Activated CD4-positive, CD25-positive, alpha-beta regulatory T cell treated with anti-CD3 and anti-CD28 coated beads, Interleukin-2, amount 50 U/mL, for 16 hours (primary cell): ENCODE data around the gene TMED7.

Experiments
- DNase-seq: peaks from one replicate; pipeline ENCODE4 v3.0.0-alpha.2; 2020; ENCODE audit warnings: low read depth, low spot score

The TMED7 gene

DNA sequence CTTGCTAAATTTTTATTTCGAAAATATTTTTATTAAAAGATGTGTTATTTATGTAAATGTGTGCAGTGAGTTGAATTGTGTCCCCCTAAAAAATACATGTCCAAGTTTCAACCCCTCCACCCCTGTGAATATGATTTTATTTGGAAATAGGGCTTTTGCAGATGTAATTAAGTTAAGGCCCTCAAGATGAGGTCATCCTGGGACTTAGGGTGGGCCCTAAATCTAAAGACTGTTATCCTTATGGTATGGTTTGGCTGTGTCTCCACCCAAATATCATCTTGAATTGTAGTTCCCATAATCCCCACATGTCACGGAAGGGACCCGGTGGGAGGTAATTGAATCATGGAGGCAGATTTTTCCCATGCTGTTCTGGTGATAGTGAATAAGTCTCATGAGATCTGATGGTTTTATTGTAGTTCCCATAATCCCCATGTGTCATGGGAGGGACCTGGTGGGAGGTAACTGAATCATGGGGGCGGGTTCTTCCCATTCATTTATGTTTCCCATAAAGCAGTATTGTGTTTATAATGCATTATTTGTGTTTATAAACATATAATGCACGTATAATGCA lies 1.5 kb upstream of the TMED7 start:
- DNase-seq = no peak

- DNase-seq = no peak
These were observed 598 bp upstream of the TMED7 start for GRCh38 chr5:115626445-115626823.

DNA sequence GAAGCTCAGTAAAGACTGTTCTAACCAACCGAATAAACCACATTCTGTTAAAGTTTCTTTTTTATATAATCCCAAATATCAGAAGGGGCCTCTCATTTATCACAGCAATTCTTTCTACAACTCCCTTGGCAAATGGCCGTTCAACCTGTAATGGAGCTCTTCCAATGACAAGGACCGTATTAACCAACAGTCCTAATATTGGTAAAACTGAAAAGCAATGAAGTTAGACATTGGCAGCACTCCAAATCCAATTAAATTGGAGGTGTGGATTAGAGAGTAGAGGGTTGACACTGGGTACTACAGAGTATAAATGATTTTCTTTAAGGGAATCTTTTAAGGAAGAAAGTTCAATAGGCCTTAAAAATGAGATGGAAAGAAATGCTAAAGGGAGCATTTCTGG lies 842 bp downstream of the TMED7 start:
- no peak for DNase-seq

- no peak for DNase-seq
These were observed 2.2 kb downstream of the TMED7 start for GRCh38 chr5:115623658-115624057.

- DNase-seq = no peak
These were observed 4.4 kb downstream of the TMED7 start for GRCh38 chr5:115621365-115621900.

GRCh38 chr5:115616892-115617291 lies 8.9 kb downstream of the TMED7 start:
- DNase-seq = no peak

DNA sequence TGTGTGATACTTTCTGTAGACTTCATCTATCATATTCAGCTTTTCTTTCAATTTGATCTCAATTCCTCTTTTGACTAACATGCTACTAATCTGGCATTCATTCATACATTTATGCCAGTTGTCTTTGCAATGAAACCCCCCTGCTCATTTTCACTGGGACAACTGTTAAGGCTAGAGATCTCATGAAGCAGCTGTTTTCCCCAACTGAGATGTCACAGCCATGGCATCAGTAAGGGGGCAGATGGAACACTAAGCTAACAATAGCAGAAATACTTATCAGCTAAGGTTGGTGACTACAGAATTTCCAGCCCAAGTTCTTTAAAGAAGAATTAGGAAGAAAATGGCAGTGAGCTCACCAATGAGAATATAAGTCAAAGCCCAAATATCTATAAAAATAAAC lies 9.4 kb downstream of the TMED7 start:
- DNase-seq = no peak

DNA sequence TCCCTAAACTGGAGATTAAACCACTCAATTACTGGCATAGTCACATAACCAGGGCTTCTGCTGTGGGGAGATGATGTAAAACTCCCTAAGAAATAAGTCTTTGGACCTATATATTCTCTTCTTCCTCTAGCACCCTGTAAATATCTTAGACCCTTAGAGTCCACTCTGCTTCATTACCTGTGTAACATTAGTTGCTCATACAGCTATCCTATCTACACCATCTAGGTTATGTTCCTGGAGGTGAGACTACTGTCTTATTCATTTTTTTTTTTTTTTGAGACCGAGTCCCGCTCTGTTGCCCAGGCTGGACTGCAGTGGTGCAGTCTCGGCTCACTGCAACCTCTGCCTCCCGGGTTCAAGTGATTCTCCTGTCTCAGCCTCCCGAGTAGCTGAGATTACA lies 14.0 kb downstream of the TMED7 start:
- no peak for DNase-seq

- no peak for DNase-seq
These were observed 17.9 kb downstream of the TMED7 start for GRCh38 chr5:115607935-115608334.

- no peak for DNase-seq
These were observed 20.4 kb downstream of the TMED7 start for GRCh38 chr5:115605436-115605835.

GRCh38 chr5:115602591-115603125 lies 23.2 kb downstream of the TMED7 start:
- no peak for DNase-seq

DNA sequence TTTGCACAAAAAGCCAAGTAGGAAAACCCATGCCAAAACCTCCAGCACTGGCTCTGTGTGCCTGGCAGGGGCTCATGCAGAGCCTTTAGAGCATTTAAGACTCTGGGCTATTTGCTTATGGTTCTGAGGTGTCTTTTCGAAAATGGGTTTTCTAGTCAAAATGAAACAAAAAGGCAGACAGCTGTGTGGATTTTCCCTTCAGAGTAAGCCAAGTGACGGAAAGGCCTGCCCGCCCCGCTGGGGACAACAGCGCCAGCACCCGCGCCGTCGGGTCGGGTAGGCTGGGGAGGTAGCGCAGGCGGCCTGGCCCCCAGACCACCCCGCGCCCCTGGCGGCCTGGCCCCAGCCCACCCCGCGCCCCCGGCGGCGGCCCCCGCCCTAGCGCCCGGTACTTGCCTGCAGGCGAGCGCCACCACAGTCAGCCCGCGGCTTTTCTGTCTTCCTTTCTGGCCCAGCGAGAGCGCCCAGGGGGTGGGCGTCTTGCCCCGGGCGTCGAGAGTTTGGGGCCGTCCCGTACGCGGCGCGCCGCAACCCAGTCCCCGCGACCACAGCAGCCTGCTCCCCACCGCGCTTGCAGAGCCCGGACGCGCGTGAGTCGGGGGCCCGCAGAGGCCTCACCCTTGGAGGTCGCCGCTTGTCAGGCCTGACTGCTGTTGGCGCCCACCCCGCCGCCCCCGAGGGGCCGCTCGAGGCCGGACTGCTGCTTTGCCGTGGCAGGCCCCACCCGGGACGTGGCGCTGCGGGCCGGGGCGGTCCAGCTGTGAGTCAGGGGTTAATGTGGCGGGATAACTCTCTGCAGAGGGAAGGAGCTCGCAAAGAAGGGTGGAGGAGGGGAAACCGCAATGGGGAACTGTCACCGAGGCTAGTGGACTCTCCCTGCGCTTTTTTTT lies 23.9 kb downstream of the TMED7 start, which contains the start of gene TICAM2:
TICAM2 (minus strand) TSS at position 779 of the 890 bp plus-strand sequence. CDS start 21,223 bp downstream, outside the sequence.
- no peak for DNase-seq

- DNase-seq = no peak
These were observed 25.1 kb downstream of the TMED7 start for GRCh38 chr5:115600766-115601165.

DNA sequence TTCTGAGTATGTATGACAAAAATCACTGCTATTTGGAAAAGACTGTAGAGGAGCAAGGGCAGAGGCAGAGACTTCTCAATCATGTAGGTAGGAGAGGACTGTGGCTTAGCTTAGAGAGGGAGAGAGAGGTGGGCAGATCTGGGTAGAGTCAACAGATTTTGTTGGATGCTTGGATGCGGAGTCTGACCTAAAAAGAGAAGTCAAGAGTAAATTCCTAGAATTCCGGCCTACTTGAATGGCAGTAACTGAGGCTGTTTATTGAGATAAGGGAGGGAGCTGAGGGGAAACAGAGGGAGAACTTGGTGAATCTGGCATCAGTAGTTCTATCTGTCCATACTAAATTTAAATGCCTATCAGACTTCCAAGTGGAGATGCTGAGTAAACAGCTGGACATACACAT lies 25.9 kb downstream of the TMED7 start:
- DNase-seq = no peak

- DNase-seq = no peak
These were observed 26.3 kb downstream of the TMED7 start for GRCh38 chr5:115599502-115599901.

DNA sequence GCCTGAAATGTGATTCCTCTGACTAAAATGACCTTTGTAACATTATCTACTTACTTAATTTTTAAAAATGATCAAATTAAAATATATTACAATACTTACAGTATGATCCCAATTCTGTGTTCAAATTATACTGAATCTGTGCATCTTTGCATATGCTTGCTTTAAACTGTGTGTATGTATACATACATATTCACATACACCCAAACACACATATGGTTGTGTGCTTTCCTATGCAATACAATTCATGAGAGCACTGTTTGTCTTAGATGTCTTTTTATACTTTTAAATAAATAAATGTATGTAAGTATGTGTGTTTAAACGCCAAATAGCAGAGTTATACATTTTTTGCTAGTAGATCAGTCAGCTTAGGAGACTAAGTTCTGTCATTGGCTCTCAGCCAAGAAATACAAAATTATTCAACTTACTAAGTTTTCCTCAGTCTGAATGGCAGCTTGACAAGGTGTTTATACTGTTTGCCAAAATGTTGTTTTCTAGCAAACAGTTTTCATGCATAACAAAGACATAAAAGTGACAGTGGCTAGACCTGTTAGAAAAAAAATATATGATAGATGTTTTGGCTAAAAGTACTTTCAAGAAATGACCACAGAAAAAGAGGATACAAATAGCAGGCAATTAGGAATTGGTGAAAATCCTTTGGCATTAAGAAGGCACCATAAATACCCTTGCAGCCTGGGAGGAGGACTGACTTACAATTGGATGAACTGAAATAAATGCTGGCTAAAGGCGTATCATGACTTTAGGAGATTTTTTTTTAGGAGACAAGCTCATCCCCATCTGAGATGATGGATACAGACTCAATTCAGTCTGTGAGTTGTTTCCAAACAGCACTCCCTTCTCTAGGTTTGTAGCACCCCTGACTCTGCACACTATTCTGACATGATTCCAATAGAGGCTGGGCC lies 31.4 kb downstream of the TMED7 start:
- DNase-seq = no peak

DNA sequence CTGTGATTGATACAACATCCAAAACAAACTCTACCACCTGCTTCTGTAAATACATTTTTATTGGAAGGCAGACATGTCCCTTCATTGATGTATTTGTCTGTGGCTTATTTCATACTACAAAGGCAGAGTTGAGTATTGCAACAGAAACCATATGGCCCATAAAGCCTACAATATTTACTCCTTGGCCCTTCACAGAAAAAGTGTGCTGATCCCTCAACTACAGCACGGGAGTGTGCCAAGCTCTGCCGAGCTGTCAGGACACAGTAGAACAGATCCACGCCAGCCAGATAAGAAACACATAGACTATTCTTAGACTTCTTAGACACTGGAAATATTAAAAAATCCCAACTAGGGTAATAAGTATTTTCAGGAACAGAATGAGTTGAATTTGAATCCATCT lies 36.8 kb downstream of the TMED7 start:
- no peak for DNase-seq

- no peak for DNase-seq
These were observed 37.2 kb downstream of the TMED7 start for GRCh38 chr5:115588640-115589039.

DNA sequence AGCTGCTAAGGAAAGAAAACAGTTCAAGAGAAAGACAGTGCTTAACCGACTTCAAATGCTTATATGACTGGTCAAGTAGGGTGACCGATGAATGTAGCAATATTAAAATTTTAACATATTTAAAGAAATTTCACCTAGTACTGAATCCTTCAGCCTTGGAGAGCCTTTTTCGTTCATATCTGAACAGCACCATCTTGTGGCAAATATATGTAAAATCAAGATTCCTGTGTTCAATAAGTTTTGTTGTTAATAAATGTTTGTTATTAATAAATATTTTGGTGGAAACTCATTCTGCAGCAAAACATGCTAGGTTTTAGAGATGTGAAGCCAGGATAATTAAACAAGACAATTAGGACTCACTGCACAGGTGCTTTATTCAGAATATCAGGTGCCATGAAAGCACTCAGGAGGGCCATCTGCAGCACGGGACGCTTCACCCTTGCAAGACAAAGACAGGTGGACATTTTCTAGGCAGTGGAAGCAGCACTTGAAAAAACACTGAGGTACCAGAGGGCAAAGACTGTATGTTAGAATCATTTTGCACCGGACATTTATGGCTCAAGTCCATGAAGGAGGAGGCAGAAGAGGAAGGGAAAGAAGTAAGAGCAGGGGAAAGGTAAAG lies 39.2 kb downstream of the TMED7 start:
- DNase-seq = no peak

DNA sequence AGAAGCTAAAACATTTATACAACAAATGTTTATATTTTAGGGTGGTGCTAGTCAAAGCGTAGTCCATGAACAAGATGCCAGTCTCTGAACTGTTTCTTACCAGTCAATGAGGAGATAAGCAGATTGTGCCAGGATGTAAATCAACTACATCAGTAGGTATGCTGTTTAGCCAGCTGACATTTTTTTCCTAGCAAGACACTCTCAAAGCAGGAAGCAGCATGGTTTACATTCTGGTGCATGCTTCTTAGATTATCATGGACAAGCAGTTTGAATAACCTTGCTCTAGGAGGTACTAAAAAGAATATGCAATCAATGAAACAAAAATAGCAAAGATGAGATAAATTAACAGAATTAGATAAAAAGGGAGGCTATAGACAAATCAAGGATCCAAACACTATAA lies 40.6 kb downstream of the TMED7 start:
- no peak for DNase-seq

DNA sequence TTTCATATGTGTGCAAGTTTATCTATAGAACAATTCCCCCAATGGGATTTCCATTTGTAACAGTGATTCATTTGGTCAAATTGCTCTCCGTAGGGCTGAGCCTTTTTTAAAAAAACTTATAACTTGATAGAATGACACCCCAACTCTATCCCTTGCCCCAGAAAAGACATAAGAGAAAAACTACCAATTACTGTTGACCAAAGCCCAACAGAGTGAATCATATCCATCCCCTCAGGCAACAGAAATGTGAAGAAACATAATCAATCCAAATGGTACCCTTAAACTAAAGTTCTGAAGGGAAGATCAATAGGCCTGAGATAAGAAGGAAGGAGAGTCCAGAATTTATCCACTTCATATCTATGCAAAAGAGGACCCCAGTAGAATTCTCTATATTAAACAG lies 41.3 kb downstream of the TMED7 start:
- DNase-seq = no peak
